Heart left ventricle (tissue), 13 donors: Measurements from ENCODE around the gene IL32.

ENCODE experiments used
- CTCF ChIP-seq, 12 donors: fragments of 200-600 bp; sonication (generic) in 4 of 12; IDR thresholded peaks; one replicate each; pipeline versions ENCODE4 v1.5.0 to v1.8.0; 2018 to 2022; ENCODE audit warnings: antibody characterized with exemption in 12 of 12, mild to moderate bottlenecking in 5 of 12
- POLR2A ChIP-seq, 2 donors: fragments of 450-650 bp; IDR thresholded peaks; one replicate each; pipeline ENCODE4 v1.6.1; 2017; ENCODE audit warnings: antibody characterized with exemption in 2 of 2, mild to moderate bottlenecking in 2 of 2, moderate library complexity in 2 of 2
- donor health status: ischemic (EF 13 %, LVEDD 7.1; RV severe dilation, severe dysfunction).
- donor health status: DM: no; HTN: yes; CAD: no.
- donor health status: DM: no; HTN: no; CAD: no.
- donor health status: ischemic (EF 25% LVEDD 6.9; RV normal size, moderate dysfunction).
- donor health status: ischemic (EF 25% LVEDD 5.7; RV mildly dilated, moderate dysfunction).
- donor health status: ischemic (EF 35%, LVEDD 5.7; RV mildly dilated, moderate dysfunction).
- donor health status: nonischemic (EF 11% LVEDD 7.7; RV severe dilation, severe dysfunction).
- donor health status: DM: yes; HTN: yes; CAD: no.
- donor health status: PGD.
- donor health status: ischemic (EF 29% LVEDD 5.4; RV normal size, mild dysfunction).
- donor health status: nonischemic (EF 23%, LVEDD 6.1; RV moderate dilation, normal function).

GRCh38 chr16:3030222-3031212 lies 34.9 kb upstream of the IL32 start:
- TF ChIP-seq CTCF (IDR thresholded peaks at IDR 0.05): no peak
- no peak for TF ChIP-seq POLR2A (IDR thresholded peaks at IDR 0.05)
